IPS-11a (cell line): ENCODE measurements around the gene KRTAP12-2.
"Not testable (repeated sequence)": the region's sequence is repeated elsewhere in the genome, so short reads cannot be mapped to it uniquely, and the experiment has no call there.

Experiments used
- H3K4me3 ChIP-seq: one replicate; pipeline ENCODE4 v1.5.1; 2013; ENCODE audit warnings: low read depth, low read length, control low read depth

KRTAP12-2 gene

DNA sequence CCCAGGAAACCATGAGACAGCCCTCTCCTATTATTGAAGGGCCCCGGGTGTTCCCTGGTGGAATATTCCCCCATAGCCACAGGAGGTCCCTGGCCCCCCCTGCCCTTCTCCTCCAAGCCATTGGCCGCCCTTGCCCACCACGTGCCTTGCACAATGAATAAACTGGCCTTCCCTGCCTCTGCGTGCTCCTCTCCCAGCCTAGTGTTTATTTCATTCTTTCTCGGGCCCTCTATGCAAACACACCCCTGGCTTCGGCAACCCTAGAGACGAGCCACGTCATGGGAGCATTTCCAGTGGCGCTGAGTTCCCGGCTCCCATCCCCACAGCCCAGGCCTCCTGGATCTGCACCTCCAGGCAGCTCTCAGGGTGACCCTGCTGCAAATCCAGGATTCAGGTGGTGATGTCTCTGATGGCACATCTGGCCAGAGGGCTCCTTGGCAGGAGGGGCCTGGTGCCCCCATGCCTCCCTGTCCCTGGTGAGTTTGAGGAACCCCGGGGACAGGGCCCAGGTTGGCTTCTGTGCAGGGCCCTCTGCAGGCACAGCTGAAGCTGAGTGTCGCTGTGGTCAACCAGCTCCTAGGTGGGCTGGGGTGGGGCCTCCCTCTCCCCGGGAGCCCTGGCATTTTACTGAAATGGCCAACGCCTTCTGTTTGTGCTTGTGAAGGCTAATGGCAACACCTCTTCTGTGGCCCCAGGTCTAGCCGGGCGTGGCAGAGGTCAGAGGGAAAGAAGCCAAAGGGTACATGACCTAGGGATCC lies 36.4 kb upstream of the KRTAP12-2 start:
- no peak overlapping the region for H3K4me3 ChIP-seq

GRCh38 chr21:44702111-44702972 lies 35.6 kb upstream of the KRTAP12-2 start:
- H3K4me3 ChIP-seq: no peak overlapping the region

DNA sequence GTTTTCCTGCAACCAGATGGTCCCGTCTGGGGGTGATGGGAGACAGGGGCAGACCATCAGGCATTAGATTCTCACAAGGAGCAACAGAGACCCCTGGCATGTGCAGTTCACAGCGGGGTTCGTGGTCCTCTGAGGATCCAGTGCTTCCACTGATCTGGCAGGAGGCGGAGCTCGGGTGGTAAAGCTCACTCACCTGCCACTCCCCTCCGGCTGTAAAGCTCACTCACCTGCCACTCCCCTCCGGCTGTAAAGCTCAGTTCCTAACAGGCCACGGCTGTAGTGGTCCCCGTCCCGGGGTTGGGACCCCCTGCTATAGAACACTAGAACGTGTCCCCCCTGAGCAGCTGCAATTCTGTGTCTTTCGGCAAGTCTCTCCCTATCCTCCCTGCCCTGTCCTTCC lies 34.8 kb upstream of the KRTAP12-2 start:
- H3K4me3 ChIP-seq: no peak overlapping the region

DNA sequence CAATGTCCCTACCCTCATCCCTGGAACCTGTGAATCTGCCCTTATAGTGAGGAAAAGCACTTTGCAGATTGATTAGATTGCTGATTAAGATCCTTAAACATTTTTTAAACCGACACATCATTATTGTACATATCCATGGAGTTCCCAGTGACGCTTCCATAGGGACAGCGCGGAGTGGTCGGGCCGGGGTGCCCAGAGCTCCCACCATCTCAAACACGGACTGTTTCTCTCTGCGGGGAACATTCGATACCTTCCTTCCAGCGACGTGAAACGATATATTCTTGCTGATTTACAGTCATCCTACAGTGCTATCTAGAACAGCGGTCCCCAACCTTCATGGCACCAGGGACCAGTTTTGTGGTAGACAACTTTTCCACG lies 34.3 kb upstream of the KRTAP12-2 start:
- no peak overlapping the region for H3K4me3 ChIP-seq

GRCh38 chr21:44700101-44701022 lies 33.6 kb upstream of the KRTAP12-2 start:
- H3K4me3 ChIP-seq: no peak overlapping the region

GRCh38 chr21:44699502-44700001 lies 32.8 kb upstream of the KRTAP12-2 start:
- no peak overlapping the region for H3K4me3 ChIP-seq

DNA sequence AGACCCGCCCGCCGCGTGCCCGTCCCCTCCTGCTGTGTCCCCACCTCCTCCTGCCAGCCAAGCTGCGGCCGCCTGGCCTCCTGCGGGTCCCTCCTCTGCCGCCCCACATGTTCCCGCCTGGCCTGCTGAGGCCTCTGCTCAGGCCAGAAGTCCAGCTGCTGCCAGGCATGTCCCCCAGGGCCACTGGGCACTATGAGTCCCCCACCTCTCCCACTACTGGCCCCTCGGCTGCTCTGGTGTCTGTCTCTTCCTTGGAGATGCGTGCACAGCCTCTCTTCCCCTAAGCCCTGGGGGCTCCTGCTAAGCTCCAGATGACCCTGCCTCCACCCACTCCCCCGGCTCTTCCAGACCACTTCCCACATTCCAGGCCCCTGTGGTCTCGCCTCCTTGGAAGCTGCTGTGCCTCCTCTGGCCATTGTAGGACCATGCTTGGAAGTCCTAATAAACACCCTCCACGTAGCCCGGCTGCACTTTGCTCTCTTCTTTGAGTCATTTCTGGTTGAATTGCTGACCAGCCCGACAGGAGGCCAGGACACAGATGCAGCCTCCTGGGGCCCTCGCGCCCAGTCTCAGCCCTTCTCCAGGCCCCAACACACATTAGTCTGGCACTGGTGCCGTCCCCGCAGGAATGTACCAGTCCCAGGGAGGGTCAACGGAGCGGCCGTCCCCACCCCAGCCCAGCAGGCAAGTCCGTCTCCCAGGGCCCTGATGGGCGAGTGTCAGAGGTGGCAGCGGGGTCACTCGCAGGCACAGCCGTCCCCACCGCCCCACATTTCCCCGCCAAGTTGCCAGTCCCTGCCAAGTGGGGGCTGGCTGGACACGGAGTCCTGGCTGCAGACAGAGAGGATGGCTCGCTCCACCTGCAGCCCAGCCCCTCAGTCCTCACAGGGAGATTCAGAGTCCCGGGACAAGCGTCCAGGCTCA lies 31.3 kb upstream of the KRTAP12-2 start:
- no peak overlapping the region for H3K4me3 ChIP-seq

- not testable (repeated sequence) for H3K4me3 ChIP-seq
Measured at GRCh38 chr21:44697172-44697810, 30.6 kb upstream of the KRTAP12-2 start, which contains the start of gene KRTAP10-12. Gene KRTAP10-12 (plus strand): TSS chr21:44697172. CDS start chr21:44697202, 30 bp downstream.

- H3K4me3 ChIP-seq: no peak overlapping the region
Measured at GRCh38 chr21:44696572-44696971, 29.8 kb upstream of the KRTAP12-2 start.

DNA sequence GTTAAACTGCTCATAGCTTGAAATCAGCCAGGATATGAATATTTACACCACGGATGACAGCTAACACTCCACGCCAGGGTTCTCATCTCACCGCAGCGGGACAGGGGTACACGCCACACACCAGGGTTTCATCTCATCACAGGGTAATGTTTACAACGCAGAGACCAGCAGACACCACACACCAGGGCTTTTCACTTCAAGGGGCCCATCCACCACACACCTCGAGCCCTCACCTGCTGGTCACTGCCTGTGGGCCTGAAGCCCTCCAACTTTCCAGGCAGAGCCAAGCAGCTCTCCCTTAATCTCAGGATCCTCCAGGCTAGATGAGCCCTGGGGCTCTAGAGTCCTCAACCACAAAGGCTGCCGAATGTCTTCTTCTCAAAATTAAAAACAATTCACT lies 28.9 kb upstream of the KRTAP12-2 start:
- H3K4me3 ChIP-seq: no peak overlapping the region

GRCh38 chr21:44695184-44695583 lies 28.5 kb upstream of the KRTAP12-2 start:
- no peak overlapping the region for H3K4me3 ChIP-seq

DNA sequence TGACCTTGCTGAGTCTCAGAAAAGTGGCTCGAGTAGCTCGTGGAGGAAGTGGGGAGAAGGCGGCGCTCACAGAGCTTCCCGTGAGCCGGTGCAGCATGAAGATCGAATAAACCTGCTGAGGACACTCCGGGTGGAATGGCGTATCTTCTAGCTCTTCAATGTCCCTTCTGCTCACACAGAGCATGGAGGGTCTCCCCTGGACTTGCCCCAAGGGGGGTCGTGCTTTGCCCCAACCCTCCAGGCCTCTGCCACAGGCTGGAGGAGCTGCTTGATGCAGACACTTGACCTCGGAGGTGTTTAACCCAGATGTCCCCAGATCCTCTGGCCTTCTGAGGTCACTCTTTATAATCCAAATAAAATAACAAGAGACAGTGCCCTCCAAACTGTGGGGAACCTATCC lies 28.0 kb upstream of the KRTAP12-2 start:
- H3K4me3 ChIP-seq: no peak overlapping the region

- H3K4me3 ChIP-seq: no peak overlapping the region
Measured at GRCh38 chr21:44692798-44693512, 26.2 kb upstream of the KRTAP12-2 start.

DNA sequence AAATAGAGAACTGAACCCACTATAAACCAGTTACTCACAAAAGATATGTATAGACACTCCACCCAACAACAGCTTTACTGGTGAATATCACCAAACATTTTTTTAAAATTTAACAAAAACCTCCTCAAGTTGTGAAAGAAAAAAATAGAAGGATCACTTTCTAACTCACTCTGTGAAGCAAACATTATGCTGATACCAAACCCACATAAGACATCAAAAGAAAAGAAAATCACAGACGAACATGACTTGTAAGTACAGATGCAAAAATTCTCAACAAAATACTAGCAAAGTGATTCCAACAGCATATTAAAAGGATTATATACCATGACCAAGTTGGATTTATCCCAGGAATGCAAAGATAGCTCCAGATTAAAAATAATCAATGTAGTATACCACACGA lies 25.0 kb upstream of the KRTAP12-2 start:
- H3K4me3 ChIP-seq: no peak overlapping the region

- H3K4me3 ChIP-seq: not testable (repeated sequence)
Measured at GRCh38 chr21:44689740-44690139, 23.0 kb upstream of the KRTAP12-2 start.

DNA sequence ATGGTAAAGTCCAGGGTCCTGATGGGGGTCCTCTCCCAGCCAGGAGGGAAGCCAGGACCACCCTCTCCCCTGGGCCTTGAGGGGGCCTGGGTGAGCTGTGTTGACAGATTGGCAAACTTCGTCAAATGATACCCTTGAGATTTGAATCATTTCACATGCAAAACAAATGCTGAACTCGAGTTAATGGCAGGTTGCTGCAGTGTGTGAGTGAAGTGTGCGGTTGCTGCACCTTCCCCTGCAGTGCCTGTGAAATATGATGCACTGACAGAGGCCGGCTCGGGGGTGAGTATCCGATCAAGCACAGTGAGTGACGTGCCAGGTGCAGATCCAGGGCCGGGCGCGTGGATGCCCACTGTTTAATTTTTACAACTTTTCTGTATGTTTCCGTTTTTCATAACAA lies 20.9 kb upstream of the KRTAP12-2 start:
- H3K4me3 ChIP-seq: no peak overlapping the region

DNA sequence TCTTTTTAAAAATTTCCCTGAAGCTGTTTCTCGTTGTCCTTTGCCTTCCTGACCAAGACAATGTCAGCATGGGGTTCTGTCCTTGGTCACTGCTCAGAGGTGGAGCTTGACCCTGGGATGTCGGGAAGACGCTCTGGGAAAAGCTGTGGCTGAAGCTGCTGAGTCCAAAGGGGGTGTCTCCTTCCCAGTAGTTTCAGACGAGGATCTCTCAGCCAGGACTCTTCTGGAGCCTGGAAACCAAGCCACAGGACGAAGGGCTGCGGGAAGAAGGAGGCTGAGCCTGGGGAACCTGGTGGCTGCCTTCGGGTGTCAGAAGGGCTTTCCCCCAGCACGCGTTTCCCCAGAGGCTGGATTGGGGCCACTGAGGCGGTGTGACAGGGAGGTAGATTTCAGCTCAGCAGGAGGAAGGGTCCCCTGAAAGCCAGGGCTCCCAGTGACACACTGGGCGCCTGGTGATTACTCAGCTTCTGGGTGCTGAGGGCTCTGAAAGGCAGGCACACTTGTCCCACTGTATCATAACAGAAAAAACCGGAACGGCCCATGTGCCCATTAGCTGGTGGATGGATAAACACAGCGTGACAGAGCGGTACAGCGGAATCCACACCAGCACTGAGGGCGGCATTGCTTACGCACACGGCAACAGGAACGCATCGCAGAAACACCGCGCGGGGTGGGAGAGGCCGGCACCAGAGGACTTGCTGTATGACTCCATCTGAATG lies 20.3 kb upstream of the KRTAP12-2 start:
- H3K4me3 ChIP-seq: no peak overlapping the region
